ENCODE measurements around the gene SF3A2.
"Not testable (repeated sequence)": the region's sequence is repeated elsewhere in the genome, so short reads cannot be mapped to it uniquely, and the experiment has no call there.

Gene SF3A2

GRCh38 chr19:2274931-2275535 lies 38.4 kb downstream of the SF3A2 start:
- DNase-seq (ENCODE audit: low read depth in 2 of 2), result no peak

- DNase-seq (ENCODE audit: low read depth in 2 of 2), result no peak
Measured at GRCh38 chr19:2275588-2276428, 39.2 kb downstream of the SF3A2 start.

GRCh38 chr19:2276429-2276986 lies 39.9 kb downstream of the SF3A2 start:
- no peak for DNase-seq (ENCODE audit: low read depth in 2 of 2)

GRCh38 chr19:2277138-2277537 lies 40.5 kb downstream of the SF3A2 start:
- DNase-seq (ENCODE audit: low read depth in 2 of 2), result no peak

- no peak for DNase-seq (ENCODE audit: low read depth in 2 of 2)
Measured at GRCh38 chr19:2278459-2279158, 42.0 kb downstream of the SF3A2 start.

GRCh38 chr19:2280633-2281264 lies 44.1 kb downstream of the SF3A2 start:
- no peak for DNase-seq (ENCODE audit: low read depth in 2 of 2)

- not testable (repeated sequence) for DNase-seq (ENCODE audit: low read depth in 2 of 2)
Measured at GRCh38 chr19:2281265-2282061, 44.8 kb downstream of the SF3A2 start.

- no peak for DNase-seq (ENCODE audit: low read depth in 2 of 2)
Measured at GRCh38 chr19:2282062-2282861, 45.6 kb downstream of the SF3A2 start, which contains the start of gene PEAK3. Gene PEAK3, minus strand, starts transcription at chr19:2282175. Its CDS starts 1,244 bp downstream, at chr19:2280931.

GRCh38 chr19:2282862-2283237 lies 46.2 kb downstream of the SF3A2 start:
- DNase-seq (ENCODE audit: low read depth in 2 of 2), result no peak

- DNase-seq (ENCODE audit: low read depth in 2 of 2), result no peak
Measured at GRCh38 chr19:2283835-2284507, 47.3 kb downstream of the SF3A2 start.

GRCh38 chr19:2286402-2287140 lies 49.9 kb downstream of the SF3A2 start:
- no peak for DNase-seq (ENCODE audit: low read depth in 2 of 2)

- no peak for DNase-seq (ENCODE audit: low read depth in 2 of 2)
Measured at GRCh38 chr19:2287585-2288337, 51.1 kb downstream of the SF3A2 start.

- no peak for DNase-seq (ENCODE audit: low read depth in 2 of 2)
Measured at GRCh38 chr19:2288338-2288817, 51.8 kb downstream of the SF3A2 start.

- DNase-seq (ENCODE audit: low read depth in 2 of 2), result no peak
Measured at GRCh38 chr19:2288818-2289713, 52.4 kb downstream of the SF3A2 start.

GRCh38 chr19:2289714-2290435 lies 53.3 kb downstream of the SF3A2 start:
- no peak for DNase-seq (ENCODE audit: low read depth in 2 of 2)

Data from activated CD8-positive, alpha-beta memory T cell treated with anti-CD3 and anti-CD28 coated beads for 4 hours (primary cell).